GM12892 (cell line): Measurements from ENCODE around the gene OBSCN.

Source experiments
- POLR2A ChIP-seq: IDR thresholded peaks from 2 replicates; pipeline ENCODE4 v1.6.1; 2011; ENCODE audit warnings: low read depth, low read length, control low read depth
- POLR2AphosphoS5 ChIP-seq: IDR thresholded peaks from 2 replicates; pipeline ENCODE4 v1.6.1; 2011; ENCODE audit warnings: low read depth, low read length, control low read depth

DNA sequence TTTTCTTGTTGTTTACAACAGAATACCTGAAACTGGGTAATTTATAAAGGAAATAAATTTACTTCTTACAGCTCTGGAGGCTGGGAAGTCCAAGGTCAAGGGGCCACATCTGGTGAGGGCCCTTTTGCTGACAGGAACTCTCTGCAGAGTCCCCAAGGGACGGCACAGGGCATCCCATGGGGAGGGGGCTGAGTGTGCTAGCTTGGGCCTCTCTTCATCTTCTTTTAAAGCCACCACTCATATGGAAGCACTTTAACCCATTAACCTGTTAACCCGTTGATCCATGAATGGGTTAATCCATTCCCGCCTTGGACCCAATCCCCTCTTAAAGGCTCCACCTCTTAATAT lies 76.3 kb downstream of the OBSCN start:
- TF ChIP-seq POLR2AphosphoS5 (no peak), POLR2A (no peak)
